OCI-LY3 (cell line): ENCODE results near the gene ESYT1.

Experiments
- H2AFZ ChIP-seq: fragments of 200-600, 300-600 bp; shearing (Covaris generic); 2 replicates; pipeline ENCODE4 v1.6.0; 2014; ENCODE audit warnings: antibody characterized with exemption, low read depth, low read length
- H3K27ac ChIP-seq: fragments of 200-600, 300-600 bp; sonication (generic); 2 replicates; pipeline ENCODE4 v1.5.1; 2014; ENCODE audit warnings: mild to moderate bottlenecking, low read length, moderate library complexity, mixed read lengths
- H3K27me3 ChIP-seq: fragments of 200-600, 300-600 bp; sonication (generic); 2 replicates; pipeline ENCODE4 v1.6.1; 2014; ENCODE audit warnings: low read depth, low read length, mixed read lengths
- H3K36me3 ChIP-seq: fragments of 200-600, 300-600 bp; sonication (generic); replicated peaks from 2 replicates; pipeline ENCODE3; 2014; ENCODE audit warnings: low read depth, low read length, mixed read lengths
- H3K4me1 ChIP-seq: fragments of 300-600, 200-600 bp; sonication (generic); 2 replicates; pipeline ENCODE4 v1.6.1; 2014; ENCODE audit warnings: low read length, mixed read lengths
- H3K4me2 ChIP-seq: fragments of 200-600, 300-600 bp; sonication (generic); 2 replicates; pipeline ENCODE4 v1.6.1; 2014; ENCODE audit warnings: low read length, mixed read lengths
- H3K4me3 ChIP-seq: fragments of 300-600, 200-600 bp; sonication (generic); 2 replicates; pipeline ENCODE4 v1.5.1; 2014; ENCODE audit warnings: antibody characterized with exemption, mild to moderate bottlenecking, low read length, moderate library complexity
- H3K79me2 ChIP-seq: fragments of 300-600, 200-600 bp; shearing (Covaris generic); 2 replicates; pipeline ENCODE4 v1.6.1; 2014; ENCODE audit warnings: mild to moderate bottlenecking, low read length, mixed read lengths
- H3K9ac ChIP-seq: fragments of 300-600, 200-600 bp; shearing (Covaris generic); 2 replicates; pipeline ENCODE4 v1.6.0; 2014; ENCODE audit warnings: mild to moderate bottlenecking, low read length, moderate library complexity
- H3K9me3 ChIP-seq: fragments of 200-600, 300-600 bp; shearing (Covaris generic); 2 replicates; pipeline ENCODE4 v1.6.1; 2014; ENCODE audit warnings: low read length, mixed read lengths; ENCODE audit not compliant: insufficient read depth
- H4K20me1 ChIP-seq: fragments of 200-600, 300-600 bp; sonication (generic); 2 replicates; pipeline ENCODE4 v1.6.1; 2016; ENCODE audit warnings: low read length, mixed read lengths; ENCODE audit not compliant: insufficient read depth
- CTCF ChIP-seq: fragments of 200-600, 300-600 bp; sonication (generic); IDR thresholded peaks from 2 replicates; pipeline ENCODE4 v1.5.1; 2014; ENCODE audit warnings: antibody characterized with exemption, low read length, low read depth
- EZH2phosphoT487 ChIP-seq: fragments of 200-600 bp; shearing (Covaris generic); IDR thresholded peaks from 2 replicates; pipeline ENCODE4 v1.6.1; 2018; ENCODE audit warnings: antibody characterized with exemption, mixed run types, low read depth

The ESYT1 gene

DNA sequence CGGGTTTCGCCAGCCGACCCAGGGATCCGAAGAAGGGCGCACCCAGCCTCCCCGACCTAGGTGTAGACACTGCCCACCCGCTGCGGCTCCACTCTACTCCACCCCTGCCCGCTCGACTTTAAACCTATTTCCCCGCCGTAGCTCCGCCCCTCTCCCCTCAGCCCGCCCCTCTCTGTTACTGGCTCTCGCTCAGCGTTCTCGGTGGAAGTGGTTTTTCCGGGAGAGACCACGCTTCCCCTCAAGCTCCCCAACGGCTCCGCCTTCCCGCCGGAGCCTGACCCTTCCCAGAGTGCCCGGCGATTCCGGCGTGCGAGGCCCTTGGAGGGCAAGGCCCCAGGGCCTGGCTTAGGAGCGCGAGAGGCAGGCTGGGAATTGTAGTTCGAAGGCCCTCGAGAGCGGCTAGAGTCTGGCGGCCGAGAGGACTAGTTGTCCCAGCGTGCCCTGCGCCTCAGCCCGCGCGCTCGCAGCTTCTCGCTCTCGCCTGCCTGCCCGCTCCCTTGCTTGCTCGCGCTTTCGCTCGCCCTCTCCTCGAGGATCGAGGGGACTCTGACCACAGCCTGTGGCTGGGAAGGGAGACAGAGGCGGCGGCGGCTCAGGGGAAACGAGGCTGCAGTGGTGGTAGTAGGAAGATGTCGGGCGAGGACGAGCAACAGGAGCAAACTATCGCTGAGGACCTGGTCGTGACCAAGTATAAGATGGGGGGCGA lies 23.8 kb upstream of the ESYT1 start, which contains the start of gene PA2G4:
PA2G4 (plus strand) TSS at position 451 of the 706 bp plus-strand sequence; CDS start at position 630, 179 bp downstream.
- Histone ChIP-seq H3K4me3 (peak within 1 kb of the TSS; percentile 84), H3K4me1 (peaks cover 19% of the 10 kb centered on the region), H3K27ac (peak within 1 kb of the TSS; percentile 71), H3K4me2 (peak within 1 kb of the TSS; percentile 100), H3K9ac (peak within 1 kb of the TSS; percentile 94), H3K9me3 (no peaks in the 10 kb centered on the region), H3K36me3 (peaks cover 34% of the 10 kb centered on the region), H3K79me2 (peaks cover 53% of the 10 kb centered on the region), H2AFZ (peak within 1 kb of the TSS; percentile 44), H4K20me1 (peaks cover 12% of the 10 kb centered on the region), H3K27me3 (no peaks in the 10 kb centered on the region)
- no peak for TF ChIP-seq EZH2phosphoT487
- TF ChIP-seq CTCF: no peak

- TF ChIP-seq CTCF (0 out of 2 replicates have a peak, but pooled peaks have one; percentile 6), EZH2phosphoT487 (no peak)
- H3K79me2 ChIP-seq: peaks cover 53% of the 10 kb centered on the region
- H3K4me1 ChIP-seq: peaks cover 19% of the 10 kb centered on the region
- H3K9me3 ChIP-seq: no peaks in the 10 kb centered on the region
- H3K27ac ChIP-seq: peak overlapping the region; percentile 71
- peaks cover 40% of the 10 kb centered on the region for H3K36me3 ChIP-seq
- peak overlapping the region; percentile 94 for H3K9ac ChIP-seq
- H2AFZ ChIP-seq: peak overlapping the region; percentile 44; the same call in 1 of the 2 replicates
- H3K27me3 ChIP-seq: no peaks in the 10 kb centered on the region
- H3K4me2 ChIP-seq: peak overlapping the region; percentile 100
- H4K20me1 ChIP-seq: peaks cover 12% of the 10 kb centered on the region
- H3K4me3 ChIP-seq: peak overlapping the region; percentile 84
Observed at GRCh38 chr12:56104815-56105608, 23.1 kb upstream of the ESYT1 start.

GRCh38 chr12:56105609-56105902 lies 22.5 kb upstream of the ESYT1 start:
- Histone ChIP-seq H3K79me2 (peaks cover 53% of the 10 kb centered on the region), H2AFZ (no peak overlapping the region), H3K4me2 (peak overlapping the region; percentile 100), H3K27ac (peak overlapping the region; percentile 71), H4K20me1 (peaks cover 12% of the 10 kb centered on the region), H3K36me3 (peaks cover 44% of the 10 kb centered on the region), H3K4me3 (peak overlapping the region; percentile 84), H3K27me3 (no peaks in the 10 kb centered on the region), H3K9me3 (no peaks in the 10 kb centered on the region), H3K9ac (peak overlapping the region; percentile 94), H3K4me1 (peaks cover 19% of the 10 kb centered on the region)
- TF ChIP-seq CTCF (no peak), EZH2phosphoT487 (no peak)

DNA sequence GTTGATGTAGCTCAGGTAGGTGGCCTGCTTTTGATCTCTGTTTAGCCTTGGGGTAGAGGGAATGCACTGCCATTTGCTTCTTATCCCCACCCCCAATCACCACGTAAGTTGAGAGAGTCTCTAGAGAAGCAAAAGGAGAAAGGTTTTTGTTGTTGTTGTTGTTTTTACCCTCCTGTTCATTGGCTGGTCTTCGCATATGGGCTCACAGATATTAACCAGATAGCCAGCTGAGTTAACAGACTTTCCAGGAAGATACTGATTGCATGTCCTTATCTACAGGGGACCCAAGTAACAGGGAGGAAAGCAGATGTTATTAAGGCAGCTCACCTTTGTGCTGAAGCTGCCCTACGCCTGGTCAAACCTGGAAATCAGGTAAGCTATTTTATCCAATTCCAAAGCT lies 20.8 kb upstream of the ESYT1 start:
- H3K4me1 ChIP-seq: peaks cover 19% of the 10 kb centered on the region

More for the DNA sequence above, 20.8 kb upstream of the ESYT1 start:
- H3K27ac ChIP-seq: no peak overlapping the region
- H3K9me3 ChIP-seq: no peaks in the 10 kb centered on the region
- H3K4me2 ChIP-seq: no peak overlapping the region
- no peak overlapping the region for H3K4me3 ChIP-seq
- no peak for TF ChIP-seq EZH2phosphoT487
- no peak for TF ChIP-seq CTCF
- H4K20me1 ChIP-seq: peaks cover 12% of the 10 kb centered on the region
- no peaks in the 10 kb centered on the region for H3K27me3 ChIP-seq
- no peak overlapping the region for H2AFZ ChIP-seq
- no peak overlapping the region for H3K9ac ChIP-seq
- H3K36me3 ChIP-seq: peaks cover 57% of the 10 kb centered on the region
- H3K79me2 ChIP-seq: peaks cover 53% of the 10 kb centered on the region
